ENCODE measurements around the gene ELF2. TPM values are rescaled to one million over a fixed set of nuclear protein-coding genes. Genes with fewer than 3 reads are reported as not detected.
"Not testable (repeated sequence)": the region's sequence is repeated elsewhere in the genome, so short reads cannot be mapped to it uniquely, and the experiment has no call there.

Gene ELF2
- total RNA-seq, 4 donors from 2014 or later, result 37.1 to 54.9 (median 44.7) TPM

DNA sequence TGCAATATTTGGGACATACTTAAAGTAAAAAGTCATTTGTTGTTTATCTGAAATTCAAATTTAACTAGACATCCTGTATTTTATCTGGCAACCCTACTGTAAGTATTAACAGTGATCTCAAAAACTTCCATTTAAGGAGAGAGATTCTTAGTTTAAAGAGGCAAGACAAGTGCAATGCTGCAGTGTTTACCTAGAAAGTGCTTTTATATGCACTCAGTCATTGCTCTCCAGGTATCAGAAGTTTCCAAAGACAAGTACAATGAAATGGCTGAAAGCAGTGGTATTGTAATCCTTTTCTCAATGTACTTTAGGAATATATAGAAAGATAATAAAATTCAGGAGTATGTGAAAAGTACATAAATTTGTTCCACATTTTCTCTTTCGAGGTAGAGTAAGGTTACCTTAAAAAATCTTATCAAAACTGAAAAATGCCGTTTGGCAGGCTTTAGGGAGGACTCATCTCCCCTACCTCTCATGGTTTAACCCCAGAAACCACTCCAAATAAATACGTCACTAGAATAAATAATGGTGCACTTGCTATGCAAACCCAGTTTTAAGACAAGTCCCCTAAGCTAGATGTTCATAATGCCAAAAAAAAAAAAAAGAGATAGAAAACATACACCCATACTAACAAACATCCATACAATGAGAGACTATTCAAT is 45.7 kb downstream of the ELF2 start:
- no peak for DNase-seq (ENCODE audit: low spot score in 2 of 2)
- H3K4me3 ChIP-seq (ENCODE audit: low read depth, poor library complexity, severe bottlenecking), result no peak overlapping the region
- WGBS, 2 donors, result 91% methylated on average over 3 of the region's 3 CpGs
- intact Hi-C loops (cut with DNase I; ENCODE audit: low total_unique reads), result no loop called here
- TF ChIP-seq POLR2A (IDR thresholded peaks at IDR 0.05), result no peak
- TF ChIP-seq, protein P1, sequence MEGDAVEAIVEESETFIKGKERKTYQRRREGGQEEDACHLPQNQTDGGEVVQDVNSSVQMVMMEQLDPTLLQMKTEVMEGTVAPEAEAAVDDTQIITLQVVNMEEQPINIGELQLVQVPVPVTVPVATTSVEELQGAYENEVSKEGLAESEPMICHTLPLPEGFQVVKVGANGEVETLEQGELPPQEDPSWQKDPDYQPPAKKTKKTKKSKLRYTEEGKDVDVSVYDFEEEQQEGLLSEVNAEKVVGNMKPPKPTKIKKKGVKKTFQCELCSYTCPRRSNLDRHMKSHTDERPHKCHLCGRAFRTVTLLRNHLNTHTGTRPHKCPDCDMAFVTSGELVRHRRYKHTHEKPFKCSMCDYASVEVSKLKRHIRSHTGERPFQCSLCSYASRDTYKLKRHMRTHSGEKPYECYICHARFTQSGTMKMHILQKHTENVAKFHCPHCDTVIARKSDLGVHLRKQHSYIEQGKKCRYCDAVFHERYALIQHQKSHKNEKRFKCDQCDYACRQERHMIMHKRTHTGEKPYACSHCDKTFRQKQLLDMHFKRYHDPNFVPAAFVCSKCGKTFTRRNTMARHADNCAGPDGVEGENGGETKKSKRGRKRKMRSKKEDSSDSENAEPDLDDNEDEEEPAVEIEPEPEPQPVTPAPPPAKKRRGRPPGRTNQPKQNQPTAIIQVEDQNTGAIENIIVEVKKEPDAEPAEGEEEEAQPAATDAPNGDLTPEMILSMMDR (IDR thresholded peaks at IDR 0.05), result no peak

DNA sequence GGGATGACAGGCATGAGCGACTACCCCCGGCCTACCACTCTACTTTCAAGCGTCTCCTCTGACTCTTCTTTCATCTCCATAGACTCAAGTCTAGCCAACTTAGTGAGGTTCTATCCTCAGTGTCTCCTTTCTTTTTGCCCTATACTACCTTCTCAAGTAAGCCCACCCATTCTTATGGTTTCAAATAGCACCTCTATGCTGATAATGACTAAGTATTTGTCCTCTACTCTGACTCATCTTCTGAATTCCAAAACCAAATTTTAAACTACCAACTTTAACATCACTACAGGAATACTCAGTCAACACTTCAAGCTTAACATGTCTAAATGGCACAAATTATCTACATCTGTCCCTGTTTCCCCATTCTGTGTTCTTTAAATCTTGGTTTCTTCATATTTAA is 47.8 kb downstream of the ELF2 start:
- no peak overlapping the region for H3K4me3 ChIP-seq (ENCODE audit: low read depth, poor library complexity, severe bottlenecking)
- TF ChIP-seq, protein P1 (IDR thresholded peaks at IDR 0.05), result no peak
- no peak for TF ChIP-seq POLR2A (IDR thresholded peaks at IDR 0.05)
- 83 to 97% methylated on average over 3 of the region's 3 CpGs for WGBS, 2 donors
- intact Hi-C loops (cut with DNase I; ENCODE audit: low total_unique reads), result no loop called here
- DNase-seq (ENCODE audit: low spot score in 2 of 2), result no peak

DNA sequence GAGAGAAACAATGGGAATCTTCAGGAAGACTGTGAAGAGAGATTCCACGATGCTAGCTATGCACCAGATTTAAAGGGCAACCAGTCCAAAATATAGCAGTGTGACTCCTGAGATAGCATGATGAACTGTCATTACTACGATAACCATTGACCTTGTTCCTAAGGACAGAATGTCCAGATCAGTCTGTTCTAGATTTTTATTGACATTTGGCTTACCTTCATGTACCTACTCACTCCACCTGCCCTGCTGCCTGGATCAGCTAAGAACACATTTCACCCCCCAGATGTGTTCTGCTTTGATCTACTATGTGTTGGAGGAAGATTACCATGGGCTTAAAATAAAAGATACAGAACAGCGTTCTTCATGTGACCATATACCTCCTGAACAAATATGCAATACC is 50.1 kb downstream of the ELF2 start:
- intact Hi-C loops (cut with DNase I; ENCODE audit: low total_unique reads), result no loop called here
- DNase-seq (ENCODE audit: low spot score in 2 of 2), result no peak
- 83 to 88% methylated on average over 3 of the region's 3 CpGs for WGBS, 2 donors
- TF ChIP-seq POLR2A (IDR thresholded peaks at IDR 0.05), result no peak
- TF ChIP-seq, protein P1 (IDR thresholded peaks at IDR 0.05), result no peak
- H3K4me3 ChIP-seq (ENCODE audit: low read depth, poor library complexity, severe bottlenecking), result no peak overlapping the region

DNA sequence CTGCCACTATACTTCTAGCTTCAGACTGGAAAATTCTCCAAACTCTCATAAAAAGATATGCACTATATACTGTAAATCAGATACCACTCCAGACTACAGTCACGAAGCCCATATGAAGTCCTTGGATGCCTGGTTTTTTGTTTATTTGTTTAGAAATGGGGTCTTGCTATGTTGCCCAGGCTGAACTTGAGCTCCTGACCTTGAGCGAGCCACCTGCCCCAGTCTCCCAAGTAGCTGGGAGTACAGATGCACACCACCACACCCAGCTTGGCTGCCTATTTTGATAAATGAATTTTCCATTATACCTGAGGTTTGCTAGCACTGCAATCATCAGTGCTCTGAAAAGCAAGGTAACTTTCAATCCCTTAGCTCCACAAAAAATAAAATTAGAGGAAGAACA is 53.1 kb downstream of the ELF2 start:
- DNase-seq (ENCODE audit: low spot score in 2 of 2), result no peak
- H3K4me3 ChIP-seq (ENCODE audit: low read depth, poor library complexity, severe bottlenecking), result no peak overlapping the region
- TF ChIP-seq, protein P1 (IDR thresholded peaks at IDR 0.05), result no peak
- no peak for TF ChIP-seq POLR2A (IDR thresholded peaks at IDR 0.05)
- 92 to 94% methylated on average over 2 of the region's 2 CpGs for WGBS, 2 donors
- intact Hi-C loops (cut with DNase I; ENCODE audit: low total_unique reads), result no loop called here

DNA sequence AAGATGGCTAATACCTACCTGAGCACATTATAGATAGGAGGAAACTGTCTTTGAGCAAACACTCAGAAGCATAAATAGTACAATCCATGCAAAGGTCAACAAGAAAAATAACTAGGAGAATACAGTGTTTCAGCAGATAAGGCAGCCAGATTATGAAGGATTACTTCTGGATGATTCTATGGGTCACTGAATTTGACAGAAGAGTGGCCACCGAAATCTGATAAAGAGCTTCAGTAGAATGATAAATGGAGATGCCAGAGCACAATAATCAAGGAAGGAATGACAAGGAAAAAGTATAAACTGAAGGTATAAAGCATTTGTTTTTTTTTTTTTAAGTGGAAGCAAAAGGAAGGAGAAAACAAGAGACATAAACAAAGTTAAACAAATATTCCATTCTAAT is 58.7 kb downstream of the ELF2 start:
- WGBS, 2 donors, result 89 to 94% methylated on average over 1 of the region's 1 CpG
- DNase-seq (ENCODE audit: low spot score in 2 of 2), result no peak
- TF ChIP-seq POLR2A (IDR thresholded peaks at IDR 0.05), result no peak
- TF ChIP-seq, protein P1 (IDR thresholded peaks at IDR 0.05), result no peak
- no peak overlapping the region for H3K4me3 ChIP-seq (ENCODE audit: low read depth, poor library complexity, severe bottlenecking)
- intact Hi-C loops (cut with DNase I; ENCODE audit: low total_unique reads), result no loop called here

DNA sequence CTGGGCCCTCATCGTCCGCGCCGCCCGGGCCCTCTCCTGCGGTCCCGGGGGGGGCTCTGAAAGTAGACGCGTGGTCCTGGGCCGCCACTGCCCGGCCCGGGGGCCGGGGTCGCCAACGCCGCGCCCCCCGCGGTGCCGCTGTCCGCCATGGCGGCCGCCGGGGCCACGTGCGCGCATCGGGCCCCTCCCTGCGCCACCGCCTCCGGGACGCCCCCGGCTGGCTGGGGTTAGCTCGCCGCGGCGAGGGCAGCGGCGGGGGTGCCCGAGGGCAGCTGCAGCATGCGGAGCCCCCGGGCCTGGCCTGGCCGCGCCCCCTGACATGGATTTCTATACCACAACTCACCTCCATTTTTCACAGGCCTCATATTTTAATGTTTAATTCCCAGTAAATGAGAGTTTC is 61.8 kb downstream of the ELF2 start:
- WGBS, 2 donors, result 98 to 99% methylated on average over 44 of the region's 44 CpGs
- no peak for DNase-seq (ENCODE audit: low spot score in 2 of 2)
- TF ChIP-seq, protein P1 (IDR thresholded peaks at IDR 0.05), result no peak
- no peak for TF ChIP-seq POLR2A (IDR thresholded peaks at IDR 0.05)
- no peak overlapping the region for H3K4me3 ChIP-seq (ENCODE audit: low read depth, poor library complexity, severe bottlenecking)
- intact Hi-C loops (cut with DNase I; ENCODE audit: low total_unique reads), result no loop called here

DNA sequence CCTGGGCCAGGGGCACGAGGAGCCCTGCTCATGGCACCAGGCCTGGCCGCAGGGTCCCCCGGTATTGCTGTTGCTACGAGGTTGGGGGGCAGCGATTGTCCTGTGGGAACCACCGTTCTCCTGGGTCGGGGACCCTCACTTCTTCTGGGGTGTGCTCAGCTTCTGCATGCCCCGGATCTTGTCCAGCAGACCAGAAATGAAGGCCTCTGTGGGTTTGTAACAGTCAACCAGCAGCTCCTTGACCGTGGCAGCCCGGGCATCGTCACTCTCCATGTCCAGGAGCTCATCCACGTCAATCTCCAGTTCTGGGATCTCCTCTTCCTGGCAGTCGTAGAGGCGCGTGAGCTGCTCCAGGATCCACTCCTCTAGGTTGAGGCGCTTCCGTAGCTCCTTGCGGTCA is 62.2 kb downstream of the ELF2 start:
- H3K4me3 ChIP-seq (ENCODE audit: low read depth, poor library complexity, severe bottlenecking); DNase-seq (ENCODE audit: low spot score in 2 of 2); intact Hi-C loops (cut with DNase I; ENCODE audit: low total_unique reads): not testable (repeated sequence)
- 98 to 99% methylated on average over 18 of the region's 18 CpGs for WGBS, 2 donors

Data from lower leg skin (tissue), 4 donors.